SK-N-DZ (cell line): ENCODE measurements around the gene PPP6R1.

Source experiments
- DNase-seq: peaks from one replicate; pipeline ENCODE4 v3.0.0-alpha.2; 2015; ENCODE audit warnings: low spot score

The PPP6R1 gene

GRCh38 chr19:55259540-55260210, 858 bp upstream of the PPP6R1 start:
- DNase-seq = no peak

GRCh38 chr19:55258476-55258827, 365 bp downstream of the PPP6R1 start:
- no peak for DNase-seq

- no peak for DNase-seq
These were observed 1.1 kb downstream of the PPP6R1 start for GRCh38 chr19:55257461-55258420.

GRCh38 chr19:55256562-55257460, 2.0 kb downstream of the PPP6R1 start:
- no peak for DNase-seq

- no peak for DNase-seq
These were observed 3.0 kb downstream of the PPP6R1 start for GRCh38 chr19:55255618-55256423.

GRCh38 chr19:55254625-55254977, 4.2 kb downstream of the PPP6R1 start:
- no peak for DNase-seq

- no peak for DNase-seq
These were observed 4.8 kb downstream of the PPP6R1 start for GRCh38 chr19:55253842-55254624.

GRCh38 chr19:55252760-55253663, 5.8 kb downstream of the PPP6R1 start:
- DNase-seq = no peak

- no peak for DNase-seq
These were observed 7.3 kb downstream of the PPP6R1 start for GRCh38 chr19:55251341-55252081.

- no peak for DNase-seq
These were observed 8.4 kb downstream of the PPP6R1 start for GRCh38 chr19:55250262-55251036.

- DNase-seq = no peak
These were observed 9.0 kb downstream of the PPP6R1 start for GRCh38 chr19:55249841-55250240.

- no peak for DNase-seq
These were observed 10.1 kb downstream of the PPP6R1 start for GRCh38 chr19:55248704-55249103.

GRCh38 chr19:55248166-55248675, 10.6 kb downstream of the PPP6R1 start:
- peak; percentile 79 for DNase-seq

- DNase-seq = no peak
These were observed 11.2 kb downstream of the PPP6R1 start for GRCh38 chr19:55247621-55248099.

GRCh38 chr19:55246462-55247451, 12.1 kb downstream of the PPP6R1 start:
- DNase-seq = no peak
